ENCODE measurements around the gene PPRC1.
"Not testable (repeated sequence)": the region's sequence is repeated elsewhere in the genome, so short reads cannot be mapped to it uniquely, and the experiment has no call there.

The PPRC1 gene

DNA sequence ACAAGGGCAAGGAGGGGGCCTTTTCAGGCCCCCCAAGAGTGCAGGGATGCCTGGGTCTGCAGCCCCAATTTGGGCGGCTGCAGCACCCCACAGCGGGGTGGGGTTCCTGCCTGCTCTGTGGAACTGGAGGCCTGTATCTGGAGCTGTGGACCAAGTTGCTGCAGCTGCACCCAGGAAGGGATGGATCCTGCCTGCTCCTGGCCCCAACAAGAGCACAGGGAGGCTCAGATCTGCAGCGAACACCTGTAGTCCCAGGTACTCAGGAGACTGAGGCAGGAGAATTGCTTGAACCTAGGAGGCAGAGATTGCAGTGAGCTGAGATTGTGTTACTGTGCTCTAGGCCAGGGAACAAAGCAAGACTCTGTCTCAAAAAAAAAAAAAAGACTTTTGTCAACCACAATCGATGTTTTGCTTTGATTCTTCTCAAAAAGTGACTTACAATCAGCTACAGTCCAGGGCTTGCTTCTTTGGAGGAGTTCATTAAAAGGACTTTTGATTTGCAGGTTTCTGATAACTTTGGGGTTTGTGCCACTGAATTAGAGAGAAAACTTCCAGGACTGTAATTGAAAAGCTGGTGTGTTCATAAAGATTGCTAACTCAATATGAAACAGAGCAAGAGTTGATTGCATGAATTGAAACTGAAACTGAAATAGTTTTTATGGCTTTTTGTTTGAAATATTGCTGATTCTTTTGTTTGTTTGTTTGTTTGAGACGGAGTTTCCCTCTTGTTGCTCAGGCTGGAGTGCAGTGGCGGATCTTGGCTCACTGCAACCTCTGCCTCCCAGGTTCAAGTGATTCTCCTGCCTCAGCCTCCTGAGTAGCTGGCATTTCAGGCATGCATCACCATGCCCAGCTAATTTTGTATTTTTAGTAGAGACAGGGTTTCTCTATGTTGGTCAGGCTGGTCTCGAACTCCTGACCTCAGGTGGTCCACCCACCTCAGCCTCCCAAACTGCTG lies 56.4 kb downstream of the PPRC1 start:
- not testable (repeated sequence) for H3K4me3 ChIP-seq (ENCODE audit: low read depth, low read length)

GRCh38 chr10:102191956-102192355 lies 59.1 kb downstream of the PPRC1 start:
- H3K4me3 ChIP-seq (ENCODE audit: low read depth, low read length) = no peak overlapping the region

DNA sequence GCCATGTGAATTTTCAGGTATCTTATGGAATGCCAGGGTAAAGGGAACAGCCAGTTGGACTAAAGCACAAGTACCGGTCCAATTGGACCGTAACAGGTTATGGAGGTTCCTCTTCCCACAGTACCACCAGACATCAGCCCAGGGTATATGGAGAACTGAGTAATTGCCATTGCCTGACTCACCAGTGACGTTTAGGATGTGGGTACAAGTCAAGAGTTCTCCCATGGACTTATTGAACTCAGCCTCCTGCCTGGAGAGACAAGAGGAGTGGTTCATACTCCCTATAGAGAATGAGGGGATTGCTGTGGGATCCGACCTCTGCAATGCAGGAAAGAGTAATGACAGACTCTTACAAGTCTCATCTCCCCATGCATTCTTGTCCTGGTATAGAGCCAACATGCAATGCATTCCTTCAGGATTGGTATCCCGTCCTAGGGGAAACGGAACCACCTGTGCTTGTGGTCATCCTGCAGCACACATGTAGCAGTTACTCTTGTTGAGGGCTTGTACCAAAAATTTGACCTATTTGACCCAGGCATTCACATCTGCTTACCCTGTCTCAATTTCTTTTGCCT lies 62.5 kb downstream of the PPRC1 start:
- H3K4me3 ChIP-seq (ENCODE audit: low read depth, low read length) = no peak overlapping the region

DNA sequence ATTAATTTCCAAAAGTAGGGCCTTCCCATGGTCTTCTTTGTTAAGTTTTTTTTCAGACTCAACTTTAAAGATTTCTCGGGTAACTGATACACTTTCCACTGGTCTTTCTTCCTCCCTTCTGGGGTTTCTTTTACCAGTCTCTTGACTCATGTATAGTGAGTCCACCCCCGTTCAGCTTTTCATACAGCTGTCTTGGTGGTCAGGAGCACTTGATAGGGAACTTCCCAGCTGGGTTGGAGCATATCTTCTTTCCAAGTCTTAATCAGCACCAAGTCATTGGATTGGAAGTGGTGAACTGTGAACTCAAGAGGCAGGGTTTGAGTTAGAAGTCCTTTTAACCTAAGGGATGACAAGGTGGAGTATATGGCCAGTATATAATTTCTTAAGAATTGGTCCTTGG lies 64.1 kb downstream of the PPRC1 start:
- no peak overlapping the region for H3K4me3 ChIP-seq (ENCODE audit: low read depth, low read length)

DNA sequence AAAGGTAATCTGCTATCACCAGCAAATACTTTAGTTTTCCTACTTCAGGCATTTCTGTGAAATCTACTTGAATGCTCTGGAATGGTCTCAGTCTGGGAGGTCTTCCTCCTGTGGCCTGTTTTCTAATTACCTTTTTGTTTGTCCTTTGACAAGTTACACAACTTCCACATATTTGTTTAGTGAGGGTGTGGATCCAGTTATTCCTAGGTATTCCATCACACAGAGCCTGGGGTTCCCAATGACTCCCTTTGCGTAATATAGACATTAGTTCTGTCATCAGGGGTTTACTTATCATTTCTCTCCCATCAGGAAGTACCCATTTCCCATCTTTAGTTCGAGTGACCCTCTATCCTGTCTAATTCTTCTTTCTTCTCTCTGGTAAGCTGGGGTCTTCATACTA lies 65.2 kb downstream of the PPRC1 start:
- H3K4me3 ChIP-seq (ENCODE audit: low read depth, low read length) = no peak overlapping the region

Data from iPS-11a (cell line).